Measurements from ENCODE around the gene TRAPPC4. TPM values are rescaled to one million over a fixed set of nuclear protein-coding genes. Genes with fewer than 3 reads are reported as not detected.

Gene TRAPPC4
- total and polyA plus RNA-seq, 2 of the 8 experiments (the other 6 are each of a cell fraction or from before 2014, with no cell fraction given), result 94.3 to 223 TPM

DNA sequence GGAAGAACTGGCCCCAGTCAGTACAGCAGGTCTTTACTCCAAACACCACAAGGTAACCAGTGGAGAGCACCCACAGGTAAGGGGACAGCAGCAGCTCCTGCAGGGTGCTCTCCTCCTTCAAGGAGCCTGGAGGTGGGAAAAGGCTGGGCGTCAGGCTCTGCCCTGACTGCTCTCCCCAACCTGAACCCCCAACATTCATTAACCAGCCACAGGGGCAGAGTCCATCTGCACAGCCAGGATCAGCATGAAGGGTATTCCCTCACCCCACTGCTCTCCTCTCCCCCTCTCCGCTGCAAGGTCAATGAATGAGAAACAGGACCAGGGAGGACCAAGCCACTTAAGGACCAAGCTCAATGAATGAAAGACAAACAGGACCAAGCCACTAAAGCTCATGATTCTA is 8.4 kb downstream of the TRAPPC4 start:
- H3K23me2 ChIP-seq (ENCODE audit: low read depth, low read length), result peaks cover 7% of the 10 kb centered on the region; the same call in 1 of the 2 replicates
- peaks cover 6 to 13% (median 10%) of the 10 kb centered on the region in 4 experiments for H3K4me1 ChIP-seq (replicated peaks in 1 of 4; ENCODE audit: control insufficient read depth in 3 of 4, insufficient read depth in 4 of 4, low read length in 3 of 4)
- H3K36me3 ChIP-seq (ENCODE audit: control insufficient read depth in 2 of 4, insufficient read depth in 4 of 4, low read length in 3 of 4), result peaks cover 12 to 57% (median 34%) of the 10 kb centered on the region in 4 experiments
- no peak overlapping the region for H3K23ac ChIP-seq (ENCODE audit: insufficient read length)
- H2AFZ ChIP-seq (ENCODE audit: low read length), result no peak overlapping the region
- peaks cover 3 to 16% of the 10 kb centered on the region in 2 experiments for H4K20me1 ChIP-seq (replicated peaks in 1 of 2; ENCODE audit: control insufficient read depth in 1 of 2, insufficient read depth in 2 of 2, low read length in 2 of 2)
- H3K27ac ChIP-seq (ENCODE audit: low read depth, low read length), result no peak overlapping the region
- no peak overlapping the region; the same call in 1 of the 2 replicates for H2BK5ac ChIP-seq (ENCODE audit: low read depth, low read length)
- no peak overlapping the region for H3K4ac ChIP-seq (replicated peaks; ENCODE audit: insufficient read length, low read depth, low read length)
- CTCF ChIA-PET (ENCODE audit: partially characterized antibody), result interaction anchor here (0.9 to 1.3 kb wide), 3 partner anchors 19 to 31 kb away, joined by 3 to 4 read pairs (median 3); no protein-coding TSS in a partner anchor
- no peak overlapping the region for H2AK5ac ChIP-seq (ENCODE audit: low read depth, low read length)
- DNase-seq (ENCODE audit: low read depth in 1 of 2, low spot score in 2 of 2) (no peak), FAIRE-seq (no peak)
- TF ChIP-seq CBX5 (IDR thresholded peaks at IDR 0.05; ENCODE audit: low read depth, low read length) (no peak), RAD21 (IDR thresholded peaks at IDR 0.05 in 1 of 2, conservative IDR thresholded peaks at IDR 0.05 in 1 of 2; ENCODE audit: low read depth in 2 of 2, low read length in 2 of 2) (no peak), RNF2 (IDR thresholded peaks at IDR 0.05; ENCODE audit: borderline replicate concordance, low read depth, low read length, missing control alignments, poor library complexity, severe bottlenecking) (no peak), SP1 (IDR thresholded peaks at IDR 0.05; ENCODE audit: low read depth, low read length) (no peak)
- TF ChIP-seq, protein P1, sequence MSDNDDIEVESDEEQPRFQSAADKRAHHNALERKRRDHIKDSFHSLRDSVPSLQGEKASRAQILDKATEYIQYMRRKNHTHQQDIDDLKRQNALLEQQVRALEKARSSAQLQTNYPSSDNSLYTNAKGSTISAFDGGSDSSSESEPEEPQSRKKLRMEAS (IDR thresholded peaks at IDR 0.05), result no peak
- POLR2A ChIA-PET (ENCODE audit: partially characterized antibody), result interaction anchor here (1.6 to 9.7 kb wide), 3 partner anchors 14 to 29 kb away, joined by 5 to 224 read pairs (median 18); partner anchors contain the start of genes HYOU1, RPS25 and TRAPPC4
- no peak overlapping the region for H3K4me2 ChIP-seq (ENCODE audit: insufficient read depth in 1 of 2, low read depth in 2 of 2, low read length in 2 of 2)
- no peak overlapping the region for H3K14ac ChIP-seq (ENCODE audit: insufficient read length)
- 0 out of 2 replicates have a peak overlapping the region, but pooled peaks have one; percentile 58 for H4K8ac ChIP-seq (ENCODE audit: extremely low read depth, insufficient read depth, low read length)
- H3K27me3 ChIP-seq (replicated peaks in 1 of 4; ENCODE audit: control insufficient read depth in 3 of 4, extremely low read depth in 1 of 4, insufficient read depth in 3 of 4, low read length in 3 of 4), result no peaks in the 10 kb centered on the region
- no peak overlapping the region for H3K18ac ChIP-seq (ENCODE audit: extremely low read depth, low read length)
- no peak overlapping the region for H4K91ac ChIP-seq (replicated peaks; ENCODE audit: insufficient read length, low read length)
- no peak overlapping the region for H2BK12ac ChIP-seq (ENCODE audit: low read depth, low read length)
- H3K4me3 ChIP-seq (ENCODE audit: extremely low read depth in 1 of 4, insufficient read depth in 2 of 4, low read depth in 3 of 4, low read length in 4 of 4), result no peak overlapping the region
- H2BK20ac ChIP-seq (ENCODE audit: low read length), result no peak overlapping the region
- peaks cover 15% of the 10 kb centered on the region for H3K79me1 ChIP-seq (ENCODE audit: low read depth, low read length)
- no peak overlapping the region for H4K5ac ChIP-seq (ENCODE audit: insufficient read length, low read depth, low read length)
- H2BK15ac ChIP-seq (ENCODE audit: low read length), result no peak overlapping the region
- H3K79me2 ChIP-seq (ENCODE audit: control insufficient read depth in 1 of 2, insufficient read depth in 2 of 2, low read length in 2 of 2), result peaks cover 0 to 19% of the 10 kb centered on the region in 2 experiments; a peak in 1 of 4 replicates
- 88% methylated on average over 2 of the region's 2 CpGs; no CpG with 5 or more reads in 1 of the 2 experiments for WGBS, 2 experiments (ENCODE audit: extremely low coverage in 1 of 2, insufficient coverage in 1 of 2, insufficient read length in 1 of 2, insufficient replicate concordance in 2 of 2, low coverage in 1 of 2, low lambda C conversion rate in 2 of 2, missing lambda C conversion rate in 1 of 2)
- H3K9me3 ChIP-seq (ENCODE audit: insufficient read depth in 2 of 2, low read depth in 1 of 2, low read length in 1 of 2), result no peaks in the 10 kb centered on the region
- no peak overlapping the region for H3K9ac ChIP-seq (replicated peaks in 1 of 4; ENCODE audit: extremely low read depth in 1 of 4, low read depth in 3 of 4, low read length in 3 of 4)
- H3K56ac ChIP-seq (replicated peaks; ENCODE audit: insufficient read length, low read depth, low read length), result no peak overlapping the region
- H2BK120ac ChIP-seq (replicated peaks; ENCODE audit: low read depth, low read length), result no peak overlapping the region
